GM12878 (cell line): Measurements from ENCODE around the gene GRIK1.

Experiments used
- GABPA ChIP-seq: IDR thresholded peaks from 2 replicates; pipeline ENCODE4 v1.6.1; 2014; ENCODE audit warnings: antibody characterized with exemption, low read depth, mild to moderate bottlenecking, inconsistent platforms
- MYC ChIP-seq: IDR thresholded peaks from 2 replicates; pipeline ENCODE4 v1.6.1; 2011; ENCODE audit warnings: mild to moderate bottlenecking, low read length, moderate library complexity, inconsistent platforms; ENCODE audit not compliant: insufficient read depth, insufficient replicate concordance, insufficient read length, severe bottlenecking
- NFIC ChIP-seq: IDR thresholded peaks from 2 replicates; pipeline ENCODE4 v1.6.1; 2012; ENCODE audit warnings: low read depth, mild to moderate bottlenecking, inconsistent platforms, low read length, moderate library complexity
- POLR2A ChIP-seq: IDR thresholded peaks from 2 replicates; pipeline ENCODE4 v1.6.1; 2011; ENCODE audit warnings: low read depth, mild to moderate bottlenecking, low read length
- TAF1 ChIP-seq: IDR thresholded peaks from 2 replicates; pipeline ENCODE4 v1.6.1; 2011; ENCODE audit warnings: mild to moderate bottlenecking, low read depth, low read length, borderline replicate concordance
- YY1 ChIP-seq: IDR thresholded peaks from 2 replicates; pipeline ENCODE4 v1.6.1; 2011; ENCODE audit warnings: low read depth, mild to moderate bottlenecking, low read length
- ZNF274 ChIP-seq: IDR thresholded peaks from one replicate; pipeline ENCODE4 v1.8.0; 2011; ENCODE audit not compliant: insufficient read length, insufficient read depth
- TF ChIP-seq, protein P1 (sequence below), 3 experiments: IDR thresholded peaks in 2 of 3; conservative IDR thresholded peaks in 1 of 3; 2 replicates each; pipeline ENCODE4 v1.5.1; 2011; ENCODE audit warnings: low read depth in 3 of 3, low read length in 3 of 3, mild to moderate bottlenecking in 3 of 3, control low read depth in 2 of 3, moderate library complexity in 2 of 3, inconsistent platforms in 1 of 3, mixed read lengths in 1 of 3; ENCODE audit not compliant: control insufficient read depth in 2 of 3, insufficient read depth in 1 of 3; ENCODE audit errors: extremely low read depth in 1 of 3
- TF ChIP-seq, protein P2 (sequence below): IDR thresholded peaks from 2 replicates; pipeline ENCODE4 v1.6.1; 2012; ENCODE audit warnings: low read length, inconsistent platforms
- TF ChIP-seq, protein P3 (sequence below): IDR thresholded peaks from 2 replicates; pipeline ENCODE4 v1.6.1; 2011; ENCODE audit warnings: low read depth, mild to moderate bottlenecking, low read length, moderate library complexity, borderline replicate concordance; ENCODE audit errors: extremely low read depth

DNA sequence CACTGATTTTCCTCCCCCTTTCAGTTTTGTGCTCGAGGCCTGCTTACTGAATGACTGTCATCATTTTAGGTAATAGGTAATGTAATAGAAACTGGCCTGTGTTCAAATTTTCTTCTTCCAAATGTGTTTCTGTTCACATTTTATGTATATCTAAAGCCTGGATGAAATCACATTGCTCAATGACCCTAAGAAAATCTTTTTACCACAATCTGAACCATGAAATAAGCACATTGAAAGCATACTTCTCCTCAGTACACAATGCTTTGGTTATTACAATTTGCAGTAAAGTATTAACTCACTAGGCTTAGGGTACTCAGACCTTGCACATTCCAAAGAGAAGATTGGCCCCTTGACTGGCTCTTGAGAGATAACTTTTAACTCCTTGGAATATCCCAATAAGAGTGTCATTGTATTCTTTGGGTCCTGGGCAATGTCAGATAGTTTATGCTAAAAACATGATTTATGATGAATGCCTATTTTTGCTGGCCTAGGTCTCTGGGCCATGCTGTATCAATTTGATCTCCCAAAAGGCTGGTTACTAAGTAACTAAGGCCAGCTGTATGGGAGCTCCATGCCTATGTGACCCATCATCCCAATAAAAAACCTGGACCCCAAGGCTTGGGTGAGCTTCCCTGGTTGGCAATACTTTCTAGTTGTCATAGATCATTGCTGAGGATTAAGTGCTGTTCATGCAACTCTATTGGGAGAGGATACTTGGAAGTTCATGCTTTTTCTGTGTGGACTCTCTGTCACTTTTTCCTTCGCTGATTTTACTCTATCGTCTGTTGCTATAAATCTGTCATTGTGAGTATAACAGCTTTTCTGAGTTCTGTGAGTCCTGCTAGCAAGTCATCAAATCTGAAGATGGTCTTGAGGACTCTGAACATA lies 293.9 kb downstream of the GRIK1 start:
- TF ChIP-seq YY1, result no peak
- TF ChIP-seq, protein P1, sequence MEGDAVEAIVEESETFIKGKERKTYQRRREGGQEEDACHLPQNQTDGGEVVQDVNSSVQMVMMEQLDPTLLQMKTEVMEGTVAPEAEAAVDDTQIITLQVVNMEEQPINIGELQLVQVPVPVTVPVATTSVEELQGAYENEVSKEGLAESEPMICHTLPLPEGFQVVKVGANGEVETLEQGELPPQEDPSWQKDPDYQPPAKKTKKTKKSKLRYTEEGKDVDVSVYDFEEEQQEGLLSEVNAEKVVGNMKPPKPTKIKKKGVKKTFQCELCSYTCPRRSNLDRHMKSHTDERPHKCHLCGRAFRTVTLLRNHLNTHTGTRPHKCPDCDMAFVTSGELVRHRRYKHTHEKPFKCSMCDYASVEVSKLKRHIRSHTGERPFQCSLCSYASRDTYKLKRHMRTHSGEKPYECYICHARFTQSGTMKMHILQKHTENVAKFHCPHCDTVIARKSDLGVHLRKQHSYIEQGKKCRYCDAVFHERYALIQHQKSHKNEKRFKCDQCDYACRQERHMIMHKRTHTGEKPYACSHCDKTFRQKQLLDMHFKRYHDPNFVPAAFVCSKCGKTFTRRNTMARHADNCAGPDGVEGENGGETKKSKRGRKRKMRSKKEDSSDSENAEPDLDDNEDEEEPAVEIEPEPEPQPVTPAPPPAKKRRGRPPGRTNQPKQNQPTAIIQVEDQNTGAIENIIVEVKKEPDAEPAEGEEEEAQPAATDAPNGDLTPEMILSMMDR (IDR thresholded peaks at IDR 0.05 in 2 of 3, conservative IDR thresholded peaks at IDR 0.05 in 1 of 3; ENCODE audit: control insufficient read depth in 2 of 3, extremely low read depth in 1 of 3, insufficient read depth in 1 of 3, low read depth in 3 of 3, low read length in 3 of 3), result no peak
- TF ChIP-seq POLR2A, result no peak
- no peak for TF ChIP-seq NFIC
- TF ChIP-seq GABPA, result no peak
- TF ChIP-seq, protein P2, sequence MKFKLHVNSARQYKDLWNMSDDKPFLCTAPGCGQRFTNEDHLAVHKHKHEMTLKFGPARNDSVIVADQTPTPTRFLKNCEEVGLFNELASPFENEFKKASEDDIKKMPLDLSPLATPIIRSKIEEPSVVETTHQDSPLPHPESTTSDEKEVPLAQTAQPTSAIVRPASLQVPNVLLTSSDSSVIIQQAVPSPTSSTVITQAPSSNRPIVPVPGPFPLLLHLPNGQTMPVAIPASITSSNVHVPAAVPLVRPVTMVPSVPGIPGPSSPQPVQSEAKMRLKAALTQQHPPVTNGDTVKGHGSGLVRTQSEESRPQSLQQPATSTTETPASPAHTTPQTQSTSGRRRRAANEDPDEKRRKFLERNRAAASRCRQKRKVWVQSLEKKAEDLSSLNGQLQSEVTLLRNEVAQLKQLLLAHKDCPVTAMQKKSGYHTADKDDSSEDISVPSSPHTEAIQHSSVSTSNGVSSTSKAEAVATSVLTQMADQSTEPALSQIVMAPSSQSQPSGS, result no peak
- TF ChIP-seq, protein P3, sequence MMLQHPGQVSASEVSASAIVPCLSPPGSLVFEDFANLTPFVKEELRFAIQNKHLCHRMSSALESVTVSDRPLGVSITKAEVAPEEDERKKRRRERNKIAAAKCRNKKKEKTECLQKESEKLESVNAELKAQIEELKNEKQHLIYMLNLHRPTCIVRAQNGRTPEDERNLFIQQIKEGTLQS, result no peak
- TF ChIP-seq MYC, result no peak
- TF ChIP-seq ZNF274, result no peak
- no peak for TF ChIP-seq TAF1
